SH-SY5Y (cell line): ENCODE results near the gene ZFPM1.

Experiments
- GATA2 ChIP-seq: IDR thresholded peaks from 2 replicates; pipeline ENCODE4 v1.6.1; 2011; ENCODE audit warnings: mild to moderate bottlenecking, low read depth, low read length
- GATA3 ChIP-seq: IDR thresholded peaks from 2 replicates; pipeline ENCODE4 v1.6.1; 2011; ENCODE audit warnings: low read depth, mild to moderate bottlenecking, low read length, moderate library complexity

DNA sequence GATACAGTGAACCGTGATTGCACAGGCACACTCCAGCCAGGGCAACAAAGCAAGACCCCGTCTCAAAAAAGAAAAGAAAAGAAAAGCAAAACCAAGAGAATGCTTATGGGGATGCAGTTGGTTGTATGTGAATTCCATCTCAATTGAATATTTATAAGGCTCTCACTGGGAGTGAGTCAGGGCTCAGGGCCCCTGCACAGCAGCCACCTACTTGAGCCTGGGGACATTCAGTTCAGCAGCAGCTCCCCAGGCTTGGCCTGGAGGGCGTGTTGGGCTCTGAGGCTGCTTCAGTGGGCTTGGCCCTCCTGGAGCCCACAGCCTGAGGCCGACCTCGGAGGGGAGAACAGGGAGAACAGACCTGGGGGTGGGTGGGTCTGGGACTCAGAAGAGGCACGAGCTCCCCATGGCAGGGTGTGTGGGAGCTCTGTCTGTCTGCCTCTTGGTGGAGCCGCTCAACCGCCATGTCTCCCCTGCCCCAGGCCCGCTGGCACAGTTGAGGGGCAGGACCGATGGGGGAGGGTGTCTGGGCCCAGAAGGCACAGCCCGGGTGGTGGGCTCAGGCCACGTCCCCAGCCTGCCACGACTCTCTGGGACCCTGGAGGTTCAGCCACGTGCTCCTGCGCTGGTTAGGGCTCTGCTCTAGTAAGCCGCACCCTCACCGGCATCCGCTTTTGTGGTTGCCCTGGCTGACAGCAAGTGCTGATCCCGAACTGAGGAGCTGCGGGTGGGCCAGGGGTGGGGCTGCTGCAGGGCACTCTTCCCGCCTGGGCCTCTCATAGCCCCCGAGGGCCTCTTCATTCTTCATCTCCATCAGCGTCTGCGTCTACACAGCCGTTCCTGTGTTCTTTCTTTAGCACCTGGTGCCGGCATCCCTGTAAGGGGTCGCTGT lies 24.8 kb downstream of the ZFPM1 start:
- TF ChIP-seq GATA2 (no peak), GATA3 (no peak)
